BJ (cell line): Measurements from ENCODE around the gene TNFRSF21. TPM values are rescaled to one million over a fixed set of nuclear protein-coding genes. Genes with fewer than 3 reads are reported as not detected.

ENCODE experiments used
- CTCF ChIA-PET: fragments of 350-600 bp; formaldehyde crosslinking; extraction: SDS; loops from one replicate; lab custom pipeline; 2021; ENCODE audit warnings: antibody characterized with exemption, inconsistent platforms; lab: Yijun Ruan, JAX
- POLR2A ChIA-PET: fragments of 300-600 bp; sonication (Branson Sonifier 250); formaldehyde crosslinking; extraction: SDS; loops from one replicate; lab custom pipeline; 2021; ENCODE audit warnings: antibody characterized with exemption; lab: Charles Lee
- DNase-seq: peaks from one replicate; pipeline ENCODE4 v3.0.0-alpha.2; 2011; ENCODE audit warnings: low read depth
- H3K27me3 ChIP-seq: 2 replicates; pipeline ENCODE4 v1.6.0; 2011; ENCODE audit warnings: low read length; ENCODE audit not compliant: control insufficient read depth, insufficient read depth
- H3K36me3 ChIP-seq: 2 replicates; pipeline ENCODE4 v1.5.1; 2011; ENCODE audit warnings: low read length; ENCODE audit not compliant: control insufficient read depth, insufficient read depth
- H3K4me3 ChIP-seq: 2 replicates; pipeline ENCODE4 v1.5.1; 2011; ENCODE audit warnings: low read depth, mild to moderate bottlenecking, control low read depth, low read length
- polyA plus RNA-seq: library from polyadenylated mRNA; depleted of rRNA; stranded (reverse); fragments of >200 nt; gene quantifications from 2 replicates; pipeline ENCODE4 v1.2.3, GENCODE V29; 2011
- TF ChIP-seq, protein P1 (sequence below): IDR thresholded peaks from 2 replicates; pipeline ENCODE4 v1.5.1; 2011; ENCODE audit warnings: low read depth, mild to moderate bottlenecking, control low read depth, inconsistent platforms, low read length, moderate library complexity; ENCODE audit not compliant: insufficient read depth

Gene TNFRSF21
- polyA plus RNA-seq, 1 experiment, result 3.6 TPM

DNA sequence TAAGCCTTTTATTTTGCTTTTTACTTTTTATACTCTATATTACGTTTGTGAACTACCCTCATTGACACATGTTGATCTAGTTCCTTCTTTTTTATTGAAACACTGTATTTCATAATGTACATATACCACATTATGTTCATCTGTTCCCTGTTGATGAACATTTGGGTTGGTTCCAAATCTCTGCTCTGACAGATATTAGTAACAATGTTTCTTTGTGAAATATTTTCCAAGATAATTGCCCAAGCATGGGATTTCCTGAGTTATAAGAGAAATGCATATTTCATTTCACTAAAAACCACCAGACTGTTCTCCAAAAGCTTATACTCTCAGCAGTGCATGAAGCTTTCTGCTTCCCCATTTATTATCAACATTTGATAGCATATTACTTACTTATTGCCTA lies 44.2 kb upstream of the TNFRSF21 start:
- H3K27me3 ChIP-seq, result no peaks in the 10 kb centered on the region
- POLR2A ChIA-PET, result no interaction called here
- H3K4me3 ChIP-seq, result no peak overlapping the region
- H3K36me3 ChIP-seq, result no peaks in the 10 kb centered on the region
- TF ChIP-seq, protein P1, sequence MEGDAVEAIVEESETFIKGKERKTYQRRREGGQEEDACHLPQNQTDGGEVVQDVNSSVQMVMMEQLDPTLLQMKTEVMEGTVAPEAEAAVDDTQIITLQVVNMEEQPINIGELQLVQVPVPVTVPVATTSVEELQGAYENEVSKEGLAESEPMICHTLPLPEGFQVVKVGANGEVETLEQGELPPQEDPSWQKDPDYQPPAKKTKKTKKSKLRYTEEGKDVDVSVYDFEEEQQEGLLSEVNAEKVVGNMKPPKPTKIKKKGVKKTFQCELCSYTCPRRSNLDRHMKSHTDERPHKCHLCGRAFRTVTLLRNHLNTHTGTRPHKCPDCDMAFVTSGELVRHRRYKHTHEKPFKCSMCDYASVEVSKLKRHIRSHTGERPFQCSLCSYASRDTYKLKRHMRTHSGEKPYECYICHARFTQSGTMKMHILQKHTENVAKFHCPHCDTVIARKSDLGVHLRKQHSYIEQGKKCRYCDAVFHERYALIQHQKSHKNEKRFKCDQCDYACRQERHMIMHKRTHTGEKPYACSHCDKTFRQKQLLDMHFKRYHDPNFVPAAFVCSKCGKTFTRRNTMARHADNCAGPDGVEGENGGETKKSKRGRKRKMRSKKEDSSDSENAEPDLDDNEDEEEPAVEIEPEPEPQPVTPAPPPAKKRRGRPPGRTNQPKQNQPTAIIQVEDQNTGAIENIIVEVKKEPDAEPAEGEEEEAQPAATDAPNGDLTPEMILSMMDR, result no peak
- CTCF ChIA-PET, result interaction anchor here (1.3 kb wide), 2 partner anchors 257 to 505 kb away, joined by 3 read pairs; no protein-coding TSS in a partner anchor
- DNase-seq, result no peak

DNA sequence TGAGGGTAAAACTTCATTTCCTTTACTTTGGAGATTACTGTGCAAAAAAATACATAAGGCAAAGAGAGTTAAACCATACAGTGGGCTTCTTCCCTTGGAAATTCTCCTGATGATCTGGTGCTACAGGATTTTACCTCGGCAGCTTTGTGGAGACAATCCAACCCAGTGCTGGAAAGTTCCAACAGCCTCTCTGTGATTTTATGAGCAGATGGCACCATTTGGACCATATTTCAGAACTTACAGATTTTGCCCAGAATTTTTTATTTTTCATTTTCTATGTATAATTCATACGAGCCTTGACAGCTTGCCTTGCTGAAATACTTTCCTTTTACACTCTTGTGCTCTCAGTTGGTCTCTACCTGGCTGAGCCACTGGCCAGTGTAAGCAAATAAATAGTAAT lies 43.3 kb upstream of the TNFRSF21 start:
- ChIA-PET POLR2A (no interaction called here), CTCF (no interaction called here)
- DNase-seq, result no peak
- TF ChIP-seq, protein P1, result no peak
- Histone ChIP-seq H3K4me3 (no peak overlapping the region), H3K27me3 (no peaks in the 10 kb centered on the region), H3K36me3 (no peaks in the 10 kb centered on the region)

DNA sequence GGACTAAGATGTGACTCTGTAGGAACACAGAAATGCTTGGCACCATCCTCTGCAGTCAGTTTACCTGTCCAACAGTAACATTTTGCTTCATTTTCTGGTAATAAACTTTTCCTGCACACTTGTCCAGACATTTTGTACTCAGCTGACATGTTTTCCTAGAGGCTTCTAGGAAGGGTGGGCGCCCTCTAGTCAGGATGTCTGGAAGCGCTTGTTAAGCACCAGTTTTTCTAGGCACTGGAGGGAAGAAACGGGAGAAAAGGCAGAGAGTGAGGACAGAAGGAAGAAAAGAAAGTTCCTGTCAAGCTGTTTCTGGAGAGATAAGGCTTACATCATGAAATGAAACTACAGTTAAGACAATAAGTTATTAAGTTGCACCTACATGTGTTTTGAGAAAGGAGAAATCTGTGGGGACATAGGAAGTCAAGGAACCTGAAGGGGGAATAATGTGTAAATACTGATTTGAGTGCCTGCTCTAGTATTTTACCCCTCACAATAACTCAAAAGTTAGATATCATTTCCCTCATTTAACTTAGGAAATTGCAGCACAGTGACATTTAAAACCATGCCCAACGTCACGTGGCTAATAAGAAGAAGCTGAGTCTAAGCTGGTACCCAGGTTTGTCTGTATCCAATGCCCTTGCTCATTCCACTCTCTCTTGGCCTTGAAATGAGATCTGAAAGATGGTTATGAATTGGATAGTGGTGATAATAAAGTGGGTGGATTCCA lies 42.7 kb upstream of the TNFRSF21 start:
- H3K36me3 ChIP-seq, result no peaks in the 10 kb centered on the region
- CTCF ChIA-PET, result no interaction called here
- TF ChIP-seq, protein P1, result peak; percentile 31
- H3K27me3 ChIP-seq, result no peaks in the 10 kb centered on the region
- POLR2A ChIA-PET, result no interaction called here
- no peak overlapping the region for H3K4me3 ChIP-seq
- no peak for DNase-seq

DNA sequence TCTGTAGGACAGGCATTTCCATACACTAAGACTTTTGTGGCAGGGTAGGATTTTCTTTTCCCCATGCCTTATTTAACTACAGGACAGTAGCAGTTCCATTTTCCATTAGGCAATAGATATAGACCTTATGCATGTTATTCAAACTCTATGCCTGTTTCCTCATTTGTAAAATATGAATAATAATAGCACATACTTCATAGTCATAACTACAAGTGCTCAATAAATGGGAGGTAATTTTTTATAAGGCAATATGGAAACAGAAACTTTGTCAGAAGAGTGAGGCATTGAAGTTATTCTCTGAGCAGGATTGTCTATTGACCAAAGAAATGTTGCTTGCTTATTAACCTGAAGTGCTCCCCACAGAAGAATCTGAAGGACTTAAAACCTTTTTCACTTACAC lies 41.9 kb upstream of the TNFRSF21 start:
- TF ChIP-seq, protein P1, result no peak
- Histone ChIP-seq H3K4me3 (no peak overlapping the region), H3K36me3 (no peaks in the 10 kb centered on the region), H3K27me3 (no peaks in the 10 kb centered on the region)
- CTCF ChIA-PET, result no interaction called here
- no peak for DNase-seq
- POLR2A ChIA-PET, result no interaction called here

DNA sequence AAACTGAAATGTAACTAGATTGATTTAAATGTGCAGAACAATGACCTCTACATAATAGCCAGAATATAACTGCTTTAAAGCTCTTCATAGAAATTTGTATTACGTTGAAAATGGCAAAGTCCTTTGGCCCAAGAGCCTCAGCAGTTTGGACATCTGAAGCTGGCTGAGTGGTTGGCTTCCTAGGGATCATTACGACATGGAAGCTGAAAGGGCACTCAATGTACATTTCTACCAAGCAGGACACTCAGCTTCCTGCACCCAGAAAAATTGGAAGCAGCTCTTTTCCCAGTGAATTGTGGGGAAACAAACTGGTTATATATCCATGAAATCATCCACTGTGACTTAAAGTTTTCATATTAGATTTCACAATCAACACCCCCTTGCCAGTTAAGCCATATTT lies 40.2 kb upstream of the TNFRSF21 start:
- no peaks in the 10 kb centered on the region for H3K27me3 ChIP-seq
- no peak overlapping the region for H3K4me3 ChIP-seq
- CTCF ChIA-PET, result interaction anchor here (1.0 kb wide), 1 partner anchor 501 kb away, joined by 5 read pairs; no protein-coding TSS in a partner anchor
- TF ChIP-seq, protein P1, result no peak
- POLR2A ChIA-PET, result interaction anchor here (0.5 kb wide), 1 partner anchor 1833 kb away, joined by 3 read pairs; no protein-coding TSS in a partner anchor
- DNase-seq, result no peak
- H3K36me3 ChIP-seq, result no peaks in the 10 kb centered on the region
